ENCODE measurements around the gene ZNF584. TPM values are rescaled to one million over a fixed set of nuclear protein-coding genes. Genes with fewer than 3 reads are reported as not detected.

Gene ZNF584
- total and polyA plus RNA-seq, 2 donors (not counting 3 experiments of a cell fraction or from before 2014, with no cell fraction given) = 5.9 to 12.4 TPM

DNA sequence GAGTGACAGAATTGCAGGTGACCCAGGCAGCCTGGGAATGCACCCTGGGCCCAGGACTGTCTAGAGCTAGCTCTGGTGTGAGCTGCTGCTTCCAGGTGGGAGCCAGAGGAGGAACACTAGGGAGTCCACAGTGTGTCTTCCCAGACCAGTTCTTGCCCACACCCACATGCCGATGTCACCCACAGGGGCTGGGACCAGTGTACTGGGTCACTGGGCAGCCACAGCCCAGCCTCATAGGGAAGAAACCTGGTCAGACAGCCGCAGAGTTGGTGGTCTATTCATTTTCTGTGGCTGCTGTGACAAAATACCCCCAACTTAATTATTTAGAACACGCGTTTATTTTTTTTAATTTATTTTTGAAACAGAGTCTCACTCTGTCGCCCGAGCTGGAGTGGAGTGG, 9.9 kb upstream of the ZNF584 start:
- intact Hi-C loops (cut with micrococcal nuclease) = no loop called here
- peaks cover 6 to 13% of the 10 kb centered on the region in 2 experiments for H3K36me3 ChIP-seq (ENCODE audit: control insufficient read depth in 2 of 2, extremely low read depth in 1 of 2, insufficient read depth in 2 of 2, low read length in 2 of 2)
- H3K27ac ChIP-seq (ENCODE audit: insufficient read depth, low read depth, low read length) = no peak overlapping the region
- POLR2A ChIA-PET = no interaction called here
- no peaks in the 10 kb centered on the region for H3K9me3 ChIP-seq (replicated peaks; ENCODE audit: control insufficient read depth, insufficient read depth, low read length)
- no peaks in the 10 kb centered on the region for H3K9me1 ChIP-seq (replicated peaks; ENCODE audit: control insufficient read depth, extremely low read depth, insufficient read depth, low read length)
- TF ChIP-seq POLR2AphosphoS5 (IDR thresholded peaks at IDR 0.05; ENCODE audit: insufficient read depth, low read depth, low read length) (no peak), FOS (IDR thresholded peaks at IDR 0.05; ENCODE audit: borderline replicate concordance, insufficient read depth, low read length) (no peak), POLR2A (IDR thresholded peaks at IDR 0.05; ENCODE audit: low read depth, low read length) (no peak), GATA2 (IDR thresholded peaks at IDR 0.05; ENCODE audit: insufficient read depth, insufficient read length, low read depth, low read length) (no peak), EZH2 (IDR thresholded peaks at IDR 0.05; ENCODE audit: borderline replicate concordance, low read depth, low read length, severe bottlenecking) (no peak), JUN (IDR thresholded peaks at IDR 0.05; ENCODE audit: borderline replicate concordance, insufficient read depth, insufficient read length, low read depth) (no peak), MYC (IDR thresholded peaks at IDR 0.05; ENCODE audit: low read depth, low read length) (no peak)
- TF ChIP-seq, protein P1, sequence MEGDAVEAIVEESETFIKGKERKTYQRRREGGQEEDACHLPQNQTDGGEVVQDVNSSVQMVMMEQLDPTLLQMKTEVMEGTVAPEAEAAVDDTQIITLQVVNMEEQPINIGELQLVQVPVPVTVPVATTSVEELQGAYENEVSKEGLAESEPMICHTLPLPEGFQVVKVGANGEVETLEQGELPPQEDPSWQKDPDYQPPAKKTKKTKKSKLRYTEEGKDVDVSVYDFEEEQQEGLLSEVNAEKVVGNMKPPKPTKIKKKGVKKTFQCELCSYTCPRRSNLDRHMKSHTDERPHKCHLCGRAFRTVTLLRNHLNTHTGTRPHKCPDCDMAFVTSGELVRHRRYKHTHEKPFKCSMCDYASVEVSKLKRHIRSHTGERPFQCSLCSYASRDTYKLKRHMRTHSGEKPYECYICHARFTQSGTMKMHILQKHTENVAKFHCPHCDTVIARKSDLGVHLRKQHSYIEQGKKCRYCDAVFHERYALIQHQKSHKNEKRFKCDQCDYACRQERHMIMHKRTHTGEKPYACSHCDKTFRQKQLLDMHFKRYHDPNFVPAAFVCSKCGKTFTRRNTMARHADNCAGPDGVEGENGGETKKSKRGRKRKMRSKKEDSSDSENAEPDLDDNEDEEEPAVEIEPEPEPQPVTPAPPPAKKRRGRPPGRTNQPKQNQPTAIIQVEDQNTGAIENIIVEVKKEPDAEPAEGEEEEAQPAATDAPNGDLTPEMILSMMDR (IDR thresholded peaks at IDR 0.05; ENCODE audit: extremely low read depth in 1 of 2, insufficient read depth in 1 of 2, low read depth in 1 of 2, low read length in 2 of 2) = no peak
- TF ChIP-seq, protein P2, sequence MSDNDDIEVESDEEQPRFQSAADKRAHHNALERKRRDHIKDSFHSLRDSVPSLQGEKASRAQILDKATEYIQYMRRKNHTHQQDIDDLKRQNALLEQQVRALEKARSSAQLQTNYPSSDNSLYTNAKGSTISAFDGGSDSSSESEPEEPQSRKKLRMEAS (IDR thresholded peaks at IDR 0.05; ENCODE audit: insufficient read depth, insufficient read length) = no peak
- H2AFZ ChIP-seq (ENCODE audit: low read depth, low read length) = no peak overlapping the region
- no peaks in the 10 kb centered on the region for H4K20me1 ChIP-seq (replicated peaks; ENCODE audit: control insufficient read depth, extremely low read depth, insufficient read depth, low read length)
- CTCF ChIA-PET = no interaction called here
- no peak overlapping the region for H3K4me2 ChIP-seq (ENCODE audit: insufficient read depth, low read length)
- BruUV-seq (replicated peaks) = no TSS peak
- H3K4me1 ChIP-seq (ENCODE audit: control insufficient read depth, extremely low read depth, insufficient read depth, low read length) = peaks cover 12% of the 10 kb centered on the region
- no peak overlapping the region for H3K9ac ChIP-seq (replicated peaks; ENCODE audit: extremely low read depth, insufficient read depth, low read length)
- DNase-seq (ENCODE audit: low read depth, low spot score) = no peak
- dilution Hi-C loops (cut with MboI; ENCODE audit: extremely low pct_ligation_motif_present, low sequenced_read_pairs) = no loop called here
- FAIRE-seq = no peak
- no peak overlapping the region for H3K4me3 ChIP-seq (replicated peaks in 1 of 3; ENCODE audit: insufficient read depth in 1 of 3, low read depth in 1 of 3, low read length in 3 of 3)
- H3K27me3 ChIP-seq (ENCODE audit: control insufficient read depth in 2 of 2, insufficient read depth in 2 of 2, low read length in 2 of 2) = no peaks in the 10 kb centered on the region
- H3K79me2 ChIP-seq (ENCODE audit: control insufficient read depth, insufficient read depth, low read length) = no peaks in the 10 kb centered on the region

All from endothelial cell of umbilical vein (primary cell).